Stimulated activated CD4-positive, alpha-beta T cell treated with anti-CD3 and anti-CD28 coated beads, Interleukin-4, amount 100 ng/mL, for 24 hours (primary cell): ENCODE data around the gene GATD1.

ENCODE experiments used
- DNase-seq: peaks from one replicate; pipeline ENCODE4 v3.0.0-alpha.2; 2020

Gene GATD1

DNA sequence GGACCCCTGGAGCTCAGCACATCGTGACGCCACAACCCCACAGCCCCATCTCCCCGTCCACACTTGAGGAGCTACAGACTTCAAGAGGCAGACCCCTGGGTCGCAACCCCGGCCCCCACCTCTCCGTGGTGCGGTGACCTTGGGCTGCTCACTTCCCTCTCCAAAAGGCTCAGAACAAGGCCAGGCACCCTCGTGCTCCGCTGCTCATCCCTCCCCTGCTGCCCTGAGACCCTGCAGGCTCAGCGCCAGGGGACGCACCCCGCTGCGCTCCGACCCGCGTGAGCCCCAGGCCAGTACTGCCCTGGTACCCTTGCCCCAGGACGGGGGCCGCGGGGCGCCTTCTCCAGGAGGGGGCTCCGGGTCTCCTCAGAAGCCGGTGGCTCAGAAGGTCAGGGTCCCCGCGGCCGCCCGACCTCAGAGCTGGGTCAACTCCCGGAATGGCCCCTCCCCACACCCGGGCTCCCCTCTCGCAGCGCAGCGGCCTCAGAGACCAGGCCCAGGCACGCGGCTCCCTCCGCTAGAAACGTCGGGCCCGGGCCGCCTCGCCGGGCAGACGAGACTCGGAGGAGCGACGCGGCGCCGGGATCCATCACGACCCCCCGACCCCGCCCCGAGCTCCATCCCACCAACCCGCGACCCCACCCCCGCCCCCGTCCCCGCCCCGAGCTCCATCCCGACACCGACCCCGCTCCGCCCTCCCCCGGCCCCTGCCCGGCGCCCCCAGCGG, 563 bp downstream of the GATD1 start:
- no peak for DNase-seq

- no peak for DNase-seq
Observed at GRCh38 chr11:776263-776560, 1.1 kb downstream of the GATD1 start.

DNA sequence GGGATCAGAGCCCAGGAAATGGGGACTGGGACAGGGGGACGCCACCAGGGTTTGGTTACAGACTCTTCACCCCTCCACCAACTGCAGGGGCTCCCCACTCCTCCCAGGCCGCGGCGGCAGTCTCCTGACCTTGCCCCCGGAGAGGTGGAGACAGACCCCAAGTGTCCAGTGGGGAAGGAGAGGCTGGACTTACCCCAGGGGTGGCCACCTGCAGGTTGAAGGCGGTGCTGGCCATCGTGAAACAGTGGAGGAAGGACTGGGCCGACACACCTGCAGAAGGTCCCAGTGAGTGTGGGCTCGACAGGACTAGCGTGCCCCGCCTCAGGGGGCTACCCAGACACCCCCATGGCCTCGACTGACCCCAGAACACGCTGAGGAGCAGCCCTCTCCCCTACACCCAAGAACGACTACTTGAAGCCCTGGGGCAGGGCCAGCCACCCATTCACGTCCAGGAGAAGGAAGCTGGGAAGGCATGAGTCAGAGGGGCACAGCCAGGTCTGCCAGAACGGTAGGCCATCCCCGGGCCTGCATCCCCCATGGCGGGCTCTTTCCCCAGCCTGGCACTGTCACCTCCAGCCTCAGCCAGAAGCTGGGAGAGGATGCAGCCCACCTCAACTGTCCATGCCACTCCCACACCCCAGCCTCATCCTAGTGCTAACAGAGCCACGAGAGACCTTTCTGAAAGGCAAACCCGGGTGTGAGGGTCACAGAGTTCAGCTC, 2.3 kb downstream of the GATD1 start:
- no peak for DNase-seq

DNA sequence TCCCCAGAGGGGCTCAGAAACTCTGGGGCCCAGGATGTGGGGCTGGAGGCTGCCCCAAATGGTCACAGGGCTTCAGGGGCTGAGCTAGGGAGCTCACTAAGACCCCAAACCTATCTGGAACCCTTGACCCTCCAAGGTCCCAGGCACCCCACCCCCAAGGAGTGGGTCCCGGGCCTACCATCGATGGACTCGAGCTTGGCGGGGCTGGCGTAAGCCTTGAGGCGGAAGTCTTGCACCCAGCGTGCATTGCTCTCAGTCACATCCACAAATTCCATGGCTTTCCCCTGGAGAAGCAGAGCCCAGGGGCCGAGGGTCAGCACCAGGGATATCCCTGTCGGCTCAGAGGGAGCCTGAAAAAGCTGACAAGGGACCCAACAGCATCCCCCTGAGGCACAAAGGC, 3.5 kb downstream of the GATD1 start:
- no peak for DNase-seq

GRCh38 chr11:773425-773824, 3.9 kb downstream of the GATD1 start:
- no peak for DNase-seq

GRCh38 chr11:772429-773390, 4.6 kb downstream of the GATD1 start:
- no peak for DNase-seq

GRCh38 chr11:771617-772204, 5.6 kb downstream of the GATD1 start:
- no peak for DNase-seq

DNA sequence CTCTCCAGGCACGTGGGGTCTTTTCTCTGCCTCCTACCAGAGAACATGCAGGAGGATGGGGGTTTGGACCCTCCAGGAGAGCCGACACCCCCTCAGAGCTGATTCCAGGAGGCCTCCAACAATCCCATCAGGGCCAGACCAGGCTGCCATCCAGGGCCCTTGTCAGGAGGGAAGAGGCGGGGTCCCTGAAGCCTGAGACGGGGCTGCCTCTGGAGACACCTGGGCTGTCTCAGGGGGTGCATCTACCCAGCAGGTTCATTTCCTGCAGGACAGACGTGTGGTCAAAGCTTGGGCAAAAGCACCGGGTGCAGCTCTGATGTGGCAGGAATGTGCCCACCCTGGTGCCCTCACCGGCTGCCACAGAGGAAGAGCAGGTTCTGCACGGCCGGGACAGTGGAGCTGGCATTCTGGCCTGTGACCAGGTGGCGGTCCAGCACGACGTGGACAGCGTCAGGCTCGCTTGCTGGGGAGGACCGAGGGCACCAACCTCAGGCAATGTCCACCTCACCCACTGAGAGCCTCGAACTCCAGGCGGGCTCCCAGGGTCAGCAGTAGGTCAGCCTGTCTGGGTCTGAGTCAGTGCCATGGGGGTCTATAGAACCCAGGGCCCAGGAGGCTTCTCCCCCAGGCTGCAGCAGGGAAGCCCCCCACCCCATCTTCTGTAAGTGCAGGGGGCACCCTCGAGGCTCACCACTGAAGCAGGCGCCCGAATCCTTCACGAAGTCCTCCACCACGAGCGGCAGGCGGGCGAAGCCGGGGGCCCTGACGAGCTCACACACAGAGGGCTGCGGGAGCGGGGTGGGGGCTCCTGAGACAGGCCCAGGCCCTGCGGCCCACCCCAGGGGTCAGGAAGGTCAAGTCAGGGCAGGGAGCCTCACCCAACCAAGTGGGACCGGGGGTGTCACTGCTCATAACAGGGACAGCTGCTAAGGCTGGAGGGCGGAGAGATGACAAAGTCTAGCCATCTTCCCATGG, 6.4 kb downstream of the GATD1 start:
- no peak for DNase-seq

GRCh38 chr11:769887-770641, 7.2 kb downstream of the GATD1 start:
- DNase-seq: no peak

- no peak for DNase-seq
Observed at GRCh38 chr11:767238-767637, 10.0 kb downstream of the GATD1 start.

DNA sequence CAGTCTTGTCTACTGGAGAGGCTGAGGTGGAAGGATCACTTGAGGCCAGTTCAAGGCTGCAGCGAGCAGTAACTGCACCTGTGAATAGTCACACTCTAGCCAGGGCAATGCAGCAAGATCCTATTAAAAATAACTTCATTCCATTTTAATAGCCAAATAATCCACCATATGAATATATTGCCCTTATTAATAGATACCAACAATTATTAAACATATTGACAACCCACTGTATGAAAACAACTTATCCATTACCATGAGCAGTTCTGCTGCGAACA, 10.4 kb downstream of the GATD1 start:
- DNase-seq: no peak

- no peak for DNase-seq
Observed at GRCh38 chr11:766106-766935, 11.0 kb downstream of the GATD1 start.

DNA sequence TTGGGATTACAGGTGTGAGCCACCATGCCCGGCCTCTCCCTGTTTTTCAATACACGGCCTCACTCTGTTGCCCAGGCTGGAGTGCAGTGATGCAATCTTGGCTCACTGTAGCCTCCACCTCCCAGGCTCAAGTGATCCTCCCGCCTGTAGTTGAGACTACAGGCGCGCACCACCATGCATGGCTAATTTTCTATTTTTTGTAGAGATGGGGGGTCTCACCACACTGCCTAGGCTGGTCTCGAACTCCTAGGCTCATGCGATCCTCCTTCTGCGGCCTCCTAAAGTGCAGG, 11.5 kb downstream of the GATD1 start:
- no peak for DNase-seq

GRCh38 chr11:765025-765801, 12.1 kb downstream of the GATD1 start:
- peak; percentile 62 for DNase-seq

GRCh38 chr11:764322-765024, 12.8 kb downstream of the GATD1 start:
- no peak for DNase-seq

DNA sequence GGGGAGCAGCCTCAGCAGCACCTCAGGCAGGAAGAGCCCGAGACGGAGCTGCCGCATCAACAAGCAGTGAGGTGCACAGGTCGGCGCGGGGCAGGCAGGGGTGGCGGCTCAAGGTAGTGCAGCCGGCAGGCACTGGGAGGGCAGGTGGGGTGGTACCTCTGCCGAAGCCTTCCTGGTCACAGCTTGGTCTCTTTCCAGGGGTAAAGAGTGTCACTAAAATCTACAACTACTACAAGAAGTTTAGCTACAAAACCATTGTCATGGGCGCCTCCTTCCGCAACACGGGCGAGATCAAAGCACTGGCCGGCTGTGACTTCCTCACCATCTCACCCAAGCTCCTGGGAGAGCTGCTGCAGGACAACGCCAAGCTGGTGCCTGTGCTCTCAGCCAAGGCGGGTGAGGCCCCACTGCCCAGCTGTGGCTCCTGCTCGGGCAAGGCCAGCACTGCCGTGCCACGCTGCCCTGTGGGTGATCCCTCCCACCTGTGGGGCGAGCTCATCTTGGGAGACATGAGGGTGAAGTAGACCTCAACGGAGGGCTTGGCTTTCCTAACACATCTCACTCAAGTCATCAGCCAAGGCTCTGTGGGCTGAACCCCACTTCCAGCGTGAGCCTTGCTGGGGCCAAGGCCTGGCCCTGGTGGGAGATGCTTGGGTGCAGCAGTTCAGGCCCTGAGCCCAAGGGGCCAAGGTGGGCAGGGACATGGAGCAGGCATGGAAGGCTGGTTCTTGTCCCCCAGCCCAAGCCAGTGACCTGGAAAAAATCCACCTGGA, 13.6 kb downstream of the GATD1 start:
- no peak for DNase-seq

- no peak for DNase-seq
Observed at GRCh38 chr11:763073-763463, 14.2 kb downstream of the GATD1 start.

DNA sequence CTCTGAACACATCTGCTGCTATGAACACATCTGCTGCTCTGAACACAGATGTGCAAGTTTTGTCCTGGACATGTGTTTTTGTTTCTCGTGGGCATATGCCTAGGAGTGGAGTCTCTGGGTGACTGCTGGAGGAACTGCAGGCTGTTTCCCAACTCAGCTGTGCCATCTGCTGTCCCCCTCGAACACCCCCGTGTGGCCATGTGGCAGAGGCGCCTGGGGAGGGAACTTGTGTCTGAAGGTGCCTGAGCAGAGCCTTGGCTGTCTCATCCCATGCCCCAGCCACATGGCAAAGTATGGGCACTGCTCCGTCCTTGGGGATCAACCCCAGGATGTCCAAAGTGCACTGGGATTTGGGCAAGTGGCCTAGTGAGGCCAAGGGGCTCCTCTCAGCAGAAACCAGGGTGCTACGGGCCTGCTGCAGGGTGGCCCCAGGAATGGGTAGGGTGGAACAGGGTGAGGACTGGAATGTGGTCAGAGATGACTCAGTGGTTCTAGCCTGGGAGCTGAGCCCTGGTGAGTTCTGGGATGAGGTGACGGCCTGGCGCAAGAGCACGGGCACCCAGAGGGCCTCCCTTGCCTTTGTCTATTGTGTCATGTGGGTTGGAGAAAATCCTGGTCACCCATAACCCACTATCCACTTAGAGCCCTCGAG, 14.7 kb downstream of the GATD1 start:
- no peak for DNase-seq
